ENCODE results near the gene GFER.

GFER gene

DNA sequence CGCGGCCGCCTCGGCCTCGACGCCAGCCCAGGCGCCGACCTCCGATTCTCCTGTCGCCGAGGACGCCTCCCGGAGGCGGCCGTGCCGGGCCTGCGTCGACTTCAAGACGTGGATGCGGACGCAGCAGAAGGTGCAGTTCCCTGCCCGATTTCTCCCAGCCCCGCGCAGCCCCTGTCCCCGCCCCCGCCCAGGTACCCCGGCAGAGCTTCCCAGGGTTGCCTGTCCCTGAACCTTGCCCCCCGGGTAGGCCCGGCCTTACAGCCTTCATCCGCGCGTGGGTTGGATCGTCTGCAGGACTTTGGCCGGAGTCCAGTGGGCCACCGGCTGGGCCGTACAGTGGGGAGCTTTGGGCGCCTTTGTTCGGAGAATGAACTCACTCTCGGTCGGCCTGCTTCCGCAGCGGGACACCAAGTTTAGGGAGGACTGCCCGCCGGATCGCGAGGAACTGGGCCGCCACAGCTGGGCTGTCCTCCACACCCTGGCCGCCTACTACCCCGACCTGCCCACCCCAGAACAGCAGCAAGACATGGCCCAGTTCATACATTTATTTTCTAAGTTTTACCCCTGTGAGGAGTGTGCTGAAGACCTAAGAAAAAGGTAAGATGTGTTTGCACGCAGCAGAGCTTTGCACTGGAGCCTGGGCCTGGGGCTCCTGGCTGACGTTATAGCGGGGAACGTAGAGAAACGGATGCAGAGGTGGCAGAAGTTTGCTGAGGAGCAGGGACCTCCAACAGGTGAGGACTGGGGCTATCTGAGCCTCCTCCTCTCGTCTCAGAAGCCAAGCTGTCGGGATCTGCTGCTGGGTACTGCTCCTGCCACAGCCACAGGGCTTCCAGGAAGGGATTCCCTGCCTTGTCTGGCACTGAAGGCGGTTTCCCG lies 593 bp downstream of the GFER start (continued):
- TF ChIP-seq ZNF354C (tag by site-specific recombination; IDR thresholded peaks at IDR 0.05; ENCODE audit: borderline replicate concordance, low read depth) = no peak
- TF ChIP-seq, protein P1, sequence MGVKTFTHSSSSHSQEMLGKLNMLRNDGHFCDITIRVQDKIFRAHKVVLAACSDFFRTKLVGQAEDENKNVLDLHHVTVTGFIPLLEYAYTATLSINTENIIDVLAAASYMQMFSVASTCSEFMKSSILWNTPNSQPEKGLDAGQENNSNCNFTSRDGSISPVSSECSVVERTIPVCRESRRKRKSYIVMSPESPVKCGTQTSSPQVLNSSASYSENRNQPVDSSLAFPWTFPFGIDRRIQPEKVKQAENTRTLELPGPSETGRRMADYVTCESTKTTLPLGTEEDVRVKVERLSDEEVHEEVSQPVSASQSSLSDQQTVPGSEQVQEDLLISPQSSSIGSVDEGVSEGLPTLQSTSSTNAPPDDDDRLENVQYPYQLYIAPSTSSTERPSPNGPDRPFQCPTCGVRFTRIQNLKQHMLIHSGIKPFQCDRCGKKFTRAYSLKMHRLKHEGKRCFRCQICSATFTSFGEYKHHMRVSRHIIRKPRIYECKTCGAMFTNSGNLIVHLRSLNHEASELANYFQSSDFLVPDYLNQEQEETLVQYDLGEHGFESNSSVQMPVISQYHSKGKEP (tag by site-specific recombination; IDR thresholded peaks at IDR 0.05) = no peak
- TF ChIP-seq RBAK (tag by site-specific recombination; IDR thresholded peaks at IDR 0.05) = no peak
- peak; percentile 80 for TF ChIP-seq ZIC2 (tag by site-specific recombination; IDR thresholded peaks at IDR 0.05)
- TF ChIP-seq ZNF274 (IDR thresholded peaks at IDR 0.05; ENCODE audit: low read length) = no peak
- TF ChIP-seq ZNF274 (tag by site-specific recombination; IDR thresholded peaks at IDR 0.05; ENCODE audit: borderline replicate concordance) = no peak

DNA sequence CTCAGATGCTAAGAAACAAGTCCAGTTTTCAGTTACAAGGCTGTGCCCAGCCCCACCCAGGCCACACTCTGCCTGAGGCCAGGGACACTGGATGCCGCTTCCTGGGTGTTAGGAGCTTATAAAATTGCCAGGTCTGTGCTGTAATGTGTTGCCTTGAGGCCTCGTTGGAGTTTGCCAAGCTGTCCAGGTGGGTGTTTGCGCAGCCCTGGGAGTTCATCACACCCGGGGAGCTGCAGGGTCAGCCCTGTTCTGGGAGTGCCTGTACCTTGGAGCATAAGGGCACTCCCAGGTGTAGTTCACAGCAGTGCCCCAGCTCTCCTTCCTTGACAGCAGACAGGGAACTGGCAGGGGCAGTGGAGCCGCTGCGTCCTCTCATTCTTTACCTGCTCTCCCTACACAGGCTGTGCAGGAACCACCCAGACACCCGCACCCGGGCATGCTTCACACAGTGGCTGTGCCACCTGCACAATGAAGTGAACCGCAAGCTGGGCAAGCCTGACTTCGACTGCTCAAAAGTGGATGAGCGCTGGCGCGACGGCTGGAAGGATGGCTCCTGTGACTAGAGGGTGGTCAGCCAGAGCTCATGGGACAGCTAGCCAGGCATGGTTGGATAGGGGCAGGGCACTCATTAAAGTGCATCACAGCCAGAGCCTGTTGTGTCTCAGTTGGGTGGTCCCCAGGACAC lies 1.6 kb downstream of the GFER start:
- Histone ChIP-seq H3K27ac (ENCODE audit: extremely low read depth, low read depth, low read length) (no peak overlapping the region), H3K4me1 (ENCODE audit: control insufficient read depth, insufficient read depth, low read length) (peaks cover 9% of the 10 kb centered on the region), H3K9me3 (ENCODE audit: control insufficient read depth, insufficient read depth, low read depth, low read length) (no peaks in the 10 kb centered on the region), H3K4me3 (ENCODE audit: low read depth, low read length) (no peak overlapping the region; the same call in 1 of the 2 replicates), H3K36me3 (ENCODE audit: control insufficient read depth in 2 of 2, insufficient read depth in 1 of 2, low read length in 2 of 2) (peaks cover 0 to 22% of the 10 kb centered on the region in 2 experiments; a peak in 1 of 3 replicates)
- ChIA-PET CTCF (interaction anchor here (0.8 to 4.5 kb wide), 4 partner anchors 19 to 156 kb away, joined by 3 to 28 read pairs (median 4); no protein-coding TSS in a partner anchor), POLR2A (interaction anchor here (1.2 to 6.3 kb wide), 5 partner anchors 10 to 170 kb away, joined by 3 to 46 read pairs (median 4); partner anchors contain the start of genes RPS2 and TRAF7)
- TF ChIP-seq, protein P2, sequence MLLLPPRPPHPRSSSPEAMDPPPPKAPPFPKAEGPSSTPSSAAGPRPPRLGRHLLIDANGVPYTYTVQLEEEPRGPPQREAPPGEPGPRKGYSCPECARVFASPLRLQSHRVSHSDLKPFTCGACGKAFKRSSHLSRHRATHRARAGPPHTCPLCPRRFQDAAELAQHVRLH (tag by site-specific recombination; IDR thresholded peaks at IDR 0.05) = no peak
- no peak for TF ChIP-seq ZNF239 (tag by site-specific recombination; IDR thresholded peaks at IDR 0.05)
- TF ChIP-seq ZFP41 (tag by site-specific recombination; IDR thresholded peaks at IDR 0.05; ENCODE audit: borderline replicate concordance) = no peak
- no peak for TF ChIP-seq ZSCAN23 (tag by site-specific recombination; IDR thresholded peaks at IDR 0.05)
- no peak for TF ChIP-seq ZNF530 (tag by site-specific recombination; IDR thresholded peaks at IDR 0.05; ENCODE audit: low read depth)
- TF ChIP-seq ZNF600 (tag by site-specific recombination; IDR thresholded peaks at IDR 0.05) = no peak
- TF ChIP-seq ZNF558 (tag by site-specific recombination; IDR thresholded peaks at IDR 0.05) = no peak
- TF ChIP-seq ZNF112 (tag by site-specific recombination; IDR thresholded peaks at IDR 0.05) = no peak
- no peak for TF ChIP-seq ZNF157 (tag by site-specific recombination; IDR thresholded peaks at IDR 0.05)
- no peak for TF ChIP-seq ZNF19 (tag by site-specific recombination; IDR thresholded peaks at IDR 0.05; ENCODE audit: low read depth)
- TF ChIP-seq SCRT2 (tag by site-specific recombination; IDR thresholded peaks at IDR 0.05) = no peak
- no peak for TF ChIP-seq ZNF626 (tag by site-specific recombination; IDR thresholded peaks at IDR 0.05)
- no peak for TF ChIP-seq YY2 (tag by site-specific recombination; IDR thresholded peaks at IDR 0.05)
- TF ChIP-seq, protein P3, sequence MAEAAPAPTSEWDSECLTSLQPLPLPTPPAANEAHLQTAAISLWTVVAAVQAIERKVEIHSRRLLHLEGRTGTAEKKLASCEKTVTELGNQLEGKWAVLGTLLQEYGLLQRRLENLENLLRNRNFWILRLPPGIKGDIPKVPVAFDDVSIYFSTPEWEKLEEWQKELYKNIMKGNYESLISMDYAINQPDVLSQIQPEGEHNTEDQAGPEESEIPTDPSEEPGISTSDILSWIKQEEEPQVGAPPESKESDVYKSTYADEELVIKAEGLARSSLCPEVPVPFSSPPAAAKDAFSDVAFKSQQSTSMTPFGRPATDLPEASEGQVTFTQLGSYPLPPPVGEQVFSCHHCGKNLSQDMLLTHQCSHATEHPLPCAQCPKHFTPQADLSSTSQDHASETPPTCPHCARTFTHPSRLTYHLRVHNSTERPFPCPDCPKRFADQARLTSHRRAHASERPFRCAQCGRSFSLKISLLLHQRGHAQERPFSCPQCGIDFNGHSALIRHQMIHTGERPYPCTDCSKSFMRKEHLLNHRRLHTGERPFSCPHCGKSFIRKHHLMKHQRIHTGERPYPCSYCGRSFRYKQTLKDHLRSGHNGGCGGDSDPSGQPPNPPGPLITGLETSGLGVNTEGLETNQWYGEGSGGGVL (tag by site-specific recombination; IDR thresholded peaks at IDR 0.05) = no peak
